A549 (cell line): ENCODE data around the gene THBS2. TPM values are rescaled to one million over a fixed set of nuclear protein-coding genes. Genes with fewer than 3 reads are reported as not detected.

Source experiments
- ATAC-seq, 2 experiments: fragments of 200-7000 bp in 1 of 2; fragments of >200 bp in 1 of 2; cut with Nextera tagmentation in 1 of 2; cut with Tn5 transposase in 1 of 2; 3 replicates each; pipeline versions ENCODE4 v1.8.0 to v1.9.1; 2018 to 2020; ENCODE audit warnings: mild to moderate bottlenecking in 1 of 2, moderate library complexity in 1 of 2
- CTCF ChIA-PET: fragments of 300-600 bp; sonication (Branson Sonifier 250); formaldehyde crosslinking; extraction: SDS; loops from one replicate; lab custom pipeline; 2021; ENCODE audit warnings: antibody characterized with exemption, inconsistent platforms; lab: Yijun Ruan, JAX
- POLR2A ChIA-PET: fragments of 350-600 bp; formaldehyde crosslinking; extraction: SDS; loops from one replicate; lab custom pipeline; 2021; ENCODE audit warnings: antibody characterized with exemption, inconsistent platforms; lab: Yijun Ruan, JAX
- DNase-seq, 2 experiments: peaks; one replicate each; pipeline versions ENCODE4 v3.0.0 to v3.0.0-alpha.2; 2011 to 2016; ENCODE audit warnings: low read depth in 1 of 2, low spot score in 1 of 2
- FAIRE-seq: peaks from 2 replicates; lab custom pipeline; 2011; peaks lifted over from hg19 to GRCh38; lab: Jason Lieb, UNC
- H3K27ac ChIP-seq, 2 experiments: fragments of >200 bp; sonication (Bioruptor Twin); formaldehyde crosslinking; 3 replicates each; pipeline ENCODE4 v1.5.1; 2016 to 2017
- H3K4me1 ChIP-seq: fragments of >200 bp; sonication (Bioruptor Twin); formaldehyde crosslinking; 3 replicates; pipeline ENCODE4 v1.6.1; 2016
- H3K4me2 ChIP-seq: fragments of >200 bp; sonication (Bioruptor Twin); formaldehyde crosslinking; 3 replicates; pipeline ENCODE4 v1.6.1; 2016
- H3K4me3 ChIP-seq: fragments of >200 bp; sonication (Bioruptor Twin); formaldehyde crosslinking; 3 replicates; pipeline ENCODE4 v1.5.1; 2016
- H3K9me3 ChIP-seq: fragments of >200 bp; sonication (Bioruptor Twin); formaldehyde crosslinking; 3 replicates; pipeline ENCODE4 v1.6.1; 2016
- CEBPB ChIP-seq, 2 experiments: fragments of >200 bp in 1 of 2; sonication (Bioruptor Twin) in 1 of 2; formaldehyde crosslinking in 1 of 2; IDR thresholded peaks; 2 replicates each; pipeline ENCODE4 v1.6.1; 2012 to 2016
- ELK1 ChIP-seq: fragments of 150-350 bp; IDR thresholded peaks from 2 replicates; pipeline ENCODE4 v1.6.1; 2014; ENCODE audit warnings: low read depth, mild to moderate bottlenecking, low read length
- FOSB ChIP-seq: fragments of 250-450 bp; sonication (Bioruptor Pico); IDR thresholded peaks from 2 replicates; pipeline ENCODE4 v1.5.0; 2020; ENCODE audit warnings: mild to moderate bottlenecking, moderate library complexity
- HEYL ChIP-seq: fragments of 250-450 bp; sonication (Bioruptor Pico); IDR thresholded peaks from 2 replicates; pipeline ENCODE4 v1.8.0; 2021; ENCODE audit warnings: mild to moderate bottlenecking, moderate library complexity
- HMGXB4 ChIP-seq: fragments of 250-450 bp; sonication (Bioruptor Pico); IDR thresholded peaks from 2 replicates; pipeline ENCODE4 v1.5.0; 2021; ENCODE audit warnings: mild to moderate bottlenecking, moderate library complexity, borderline replicate concordance
- HOXA7 ChIP-seq: fragments of 250-450 bp; sonication (Bioruptor Pico); IDR thresholded peaks from 2 replicates; pipeline ENCODE4 v1.5.0; 2020; ENCODE audit warnings: mild to moderate bottlenecking, moderate library complexity
- JUNB ChIP-seq: fragments of >200 bp; sonication (Bioruptor Twin); formaldehyde crosslinking; IDR thresholded peaks from 2 replicates; pipeline ENCODE4 v1.6.1; 2016
- KDM1A ChIP-seq: fragments of 200-600 bp; sonication (generic); IDR thresholded peaks from 2 replicates; pipeline ENCODE4 v1.6.1; 2016; ENCODE audit warnings: low read depth, mild to moderate bottlenecking
- PBX3 ChIP-seq: IDR thresholded peaks from 2 replicates; pipeline ENCODE4 v1.6.1; 2012
- PHF8 ChIP-seq: fragments of 200-600 bp; sonication (generic); IDR thresholded peaks from 2 replicates; pipeline ENCODE4 v1.6.1; 2016; ENCODE audit warnings: low read depth, mild to moderate bottlenecking, antibody characterized with exemption, moderate library complexity, borderline replicate concordance
- POLR2AphosphoS2 ChIP-seq: conservative IDR thresholded peaks from 2 replicates; pipeline ENCODE4 v1.6.1; 2012; ENCODE audit warnings: low read length, improper control_type of control experiment, inconsistent platforms
- RCOR1 ChIP-seq: fragments of 150-350 bp; IDR thresholded peaks from 2 replicates; pipeline ENCODE4 v1.6.1; 2014; ENCODE audit warnings: antibody characterized with exemption, low read length, low read depth
- REST ChIP-seq: fragments of 200-600 bp; sonication (generic); IDR thresholded peaks from 2 replicates; pipeline ENCODE4 v1.6.1; 2016; ENCODE audit warnings: antibody characterized with exemption, mild to moderate bottlenecking, moderate library complexity
- SMC3 ChIP-seq: fragments of >200 bp; sonication (Bioruptor Twin); formaldehyde crosslinking; IDR thresholded peaks from 3 replicates; pipeline ENCODE4 v1.6.1; 2018; ENCODE audit warnings: inconsistent platforms
- TFCP2L1 ChIP-seq: fragments of 250-450 bp; sonication (Bioruptor Pico); IDR thresholded peaks from 2 replicates; pipeline ENCODE4 v1.5.0; 2021; ENCODE audit warnings: mild to moderate bottlenecking
- TP53 ChIP-seq: fragments of 250-450 bp; sonication (Bioruptor Pico); IDR thresholded peaks from 2 replicates; pipeline ENCODE4 v1.5.0; 2021; ENCODE audit warnings: mild to moderate bottlenecking, moderate library complexity
- ZC3H11A ChIP-seq: fragments of 450-650 bp; IDR thresholded peaks from 2 replicates; pipeline ENCODE4 v1.6.1; 2014; ENCODE audit warnings: antibody characterized with exemption, mild to moderate bottlenecking
- ZFP36 ChIP-seq: fragments of 450-650 bp; IDR thresholded peaks from 2 replicates; pipeline ENCODE4 v1.6.1; 2014; ENCODE audit warnings: borderline replicate concordance; ENCODE audit not compliant: partially characterized antibody
- ZNF302 ChIP-seq: fragments of 250-450 bp; sonication (Bioruptor Pico); IDR thresholded peaks from 2 replicates; pipeline ENCODE4 v1.9.0; 2021; ENCODE audit warnings: inconsistent platforms, mild to moderate bottlenecking, moderate library complexity
- ZSCAN20 ChIP-seq: fragments of 250-450 bp; sonication (Bioruptor Pico); IDR thresholded peaks from 2 replicates; pipeline ENCODE4 v1.8.0; 2022; ENCODE audit warnings: mild to moderate bottlenecking, moderate library complexity
- WGBS: methylation state at CpG from one replicate; pipeline ENCODE4 v1.1.6; 2017; ENCODE audit errors: missing lambda C conversion rate; 5-methylcytosine and 5-hydroxymethylcytosine counted together
- polyA plus RNA-seq, 4 experiments: library from polyadenylated mRNA; depleted of rRNA in 3 of 4; stranded (reverse); fragments of >200 nt; fragmentation: RNase III in 1 of 4; extraction: RNeasy Plus Mini Kit Qiagen cat#74134 plus additional on column Dnase treatment in 1 of 4; gene quantifications; 2 replicates in 3 of 4; 3 replicates in 1 of 4; pipeline ENCODE4 v1.2.3, GENCODE V29; 2011 to 2017

Gene THBS2
- polyA plus RNA-seq, 2 of the 4 experiments (the other 2 are of a cell fraction), result 0.01 to 0.06 TPM

GRCh38 chr6:169212436-169212835 is 41.2 kb downstream of the THBS2 start (continued):
- no peak for TF ChIP-seq JUNB
- no peak for TF ChIP-seq ZC3H11A

- no peak for FAIRE-seq
- no peak for ATAC-seq
- Histone ChIP-seq H3K4me2 (no peak overlapping the region), H3K9me3 (no peaks in the 10 kb centered on the region), H3K27ac (no peak overlapping the region), H3K4me1 (peaks cover 23% of the 10 kb centered on the region)
- DNase-seq, result no peak
- CTCF ChIA-PET, result no interaction called here
- WGBS, result 93% methylated on average over 1 of the region's 1 CpG
- POLR2A ChIA-PET, result no interaction called here
- TF ChIP-seq CEBPB (IDR thresholded peaks at IDR 0.05) (no peak), ZNF302 (no peak), RCOR1 (no peak), ZSCAN20 (CRISPR knock-in tag) (no peak), ELK1 (no peak), HMGXB4 (no peak), HEYL (CRISPR knock-in tag) (no peak), TP53 (no peak), FOSB (CRISPR knock-in tag) (no peak)
- TF ChIP-seq, all 56 proteins: peak for 0
- no peak overlapping the region for H3K4me3 ChIP-seq
Observed at GRCh38 chr6:169211881-169212280, 41.8 kb downstream of the THBS2 start.

- Histone ChIP-seq H3K9me3 (no peaks in the 10 kb centered on the region), H3K4me3 (no peak overlapping the region), H3K27ac (no peak overlapping the region), H3K4me1 (peaks cover 23% of the 10 kb centered on the region), H3K4me2 (no peak overlapping the region)
- FAIRE-seq, result no peak
- CTCF ChIA-PET, result no interaction called here
- WGBS, result 79% methylated on average over 3 of the region's 3 CpGs
- POLR2A ChIA-PET, result no interaction called here
- TF ChIP-seq HOXA7 (no peak), ZFP36 (no peak), PHF8 (no peak), KDM1A (no peak), POLR2AphosphoS2 (no peak), PBX3 (no peak), RCOR1 (no peak), JUNB (no peak), TP53 (no peak)
- no peak for DNase-seq
- no peak for ATAC-seq
Observed at GRCh38 chr6:169210611-169211010, 43.0 kb downstream of the THBS2 start.

- Histone ChIP-seq H3K4me3 (no peak overlapping the region), H3K4me2 (no peak overlapping the region), H3K27ac (no peak overlapping the region), H3K9me3 (no peaks in the 10 kb centered on the region), H3K4me1 (no peaks in the 10 kb centered on the region)
- DNase-seq (no peak), ATAC-seq (no peak), FAIRE-seq (no peak)
- TF ChIP-seq TFCP2L1 (CRISPR knock-in tag) (no peak), REST (no peak), CEBPB (IDR thresholded peaks at IDR 0.05) (no peak), POLR2AphosphoS2 (no peak), JUNB (no peak), SMC3 (no peak)
- CTCF ChIA-PET, result no interaction called here
- POLR2A ChIA-PET, result no interaction called here
Observed at GRCh38 chr6:169208011-169208410, 45.6 kb downstream of the THBS2 start.
